GM12878 (cell line): Measurements from ENCODE around the gene ZNF701.

Experiments used
- BHLHE40 ChIP-seq, 2 experiments: fragments of 450-650 bp in 1 of 2; IDR thresholded peaks; 2 replicates each; pipeline ENCODE4 v1.6.1; 2011 to 2017; ENCODE audit warnings: low read depth in 2 of 2, borderline replicate concordance in 1 of 2, improper control_type of control experiment in 1 of 2, low read length in 1 of 2, mild to moderate bottlenecking in 1 of 2
- POLR2A ChIP-seq: IDR thresholded peaks from 2 replicates; pipeline ENCODE4 v1.6.1; 2011; ENCODE audit warnings: low read depth, mild to moderate bottlenecking, low read length
- POLR2AphosphoS5 ChIP-seq: IDR thresholded peaks from 2 replicates; pipeline ENCODE4 v1.6.1; 2011; ENCODE audit warnings: mild to moderate bottlenecking, low read length, inconsistent platforms
- STAT1 ChIP-seq: fragments of 450-650 bp; conservative IDR thresholded peaks from 2 replicates; pipeline ENCODE4 v1.6.1; 2014; ENCODE audit warnings: antibody characterized with exemption, mild to moderate bottlenecking
- TCF12 ChIP-seq: IDR thresholded peaks from 2 replicates; pipeline ENCODE4 v1.6.1; 2011; ENCODE audit warnings: low read depth, mild to moderate bottlenecking, low read length
- TF ChIP-seq, protein P1 (sequence below), 3 experiments: IDR thresholded peaks in 2 of 3; conservative IDR thresholded peaks in 1 of 3; 2 replicates each; pipeline ENCODE4 v1.5.1; 2011; ENCODE audit warnings: low read depth in 3 of 3, low read length in 3 of 3, mild to moderate bottlenecking in 3 of 3, control low read depth in 2 of 3, moderate library complexity in 2 of 3, inconsistent platforms in 1 of 3, mixed read lengths in 1 of 3; ENCODE audit not compliant: control insufficient read depth in 2 of 3, insufficient read depth in 1 of 3; ENCODE audit errors: extremely low read depth in 1 of 3
- TF ChIP-seq, protein P2 (sequence below): IDR thresholded peaks from 2 replicates; pipeline ENCODE4 v1.6.1; 2012; ENCODE audit warnings: low read depth, low read length, improper control_type of control experiment

DNA sequence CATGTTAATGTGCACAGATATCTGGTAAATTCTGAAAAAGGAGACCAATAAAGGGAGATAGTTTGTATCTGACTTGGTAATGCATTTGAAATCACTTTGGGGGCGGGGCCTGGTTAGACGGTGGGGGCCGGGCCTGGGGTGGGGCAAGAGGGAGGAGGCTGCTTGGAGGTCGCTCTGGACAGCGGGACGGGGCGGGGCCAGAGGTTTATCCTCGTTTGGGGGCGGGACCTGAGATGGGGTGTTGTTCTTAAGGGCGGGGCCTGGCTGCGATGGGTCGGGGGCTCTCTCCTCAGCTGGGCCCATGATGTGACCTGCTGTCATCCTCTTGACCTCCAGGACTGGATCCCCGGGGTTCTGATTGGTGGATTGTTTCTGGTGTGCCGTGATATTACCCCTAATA lies 47.5 kb upstream of the ZNF701 start:
- TF ChIP-seq POLR2A: no peak
- TF ChIP-seq POLR2AphosphoS5: no peak
- no peak for TF ChIP-seq BHLHE40 (IDR thresholded peaks at IDR 0.05; ENCODE audit: borderline replicate concordance in 1 of 2, low read depth in 2 of 2, low read length in 1 of 2)
- no peak for TF ChIP-seq TCF12
- TF ChIP-seq STAT1: no peak
- TF ChIP-seq, protein P1, sequence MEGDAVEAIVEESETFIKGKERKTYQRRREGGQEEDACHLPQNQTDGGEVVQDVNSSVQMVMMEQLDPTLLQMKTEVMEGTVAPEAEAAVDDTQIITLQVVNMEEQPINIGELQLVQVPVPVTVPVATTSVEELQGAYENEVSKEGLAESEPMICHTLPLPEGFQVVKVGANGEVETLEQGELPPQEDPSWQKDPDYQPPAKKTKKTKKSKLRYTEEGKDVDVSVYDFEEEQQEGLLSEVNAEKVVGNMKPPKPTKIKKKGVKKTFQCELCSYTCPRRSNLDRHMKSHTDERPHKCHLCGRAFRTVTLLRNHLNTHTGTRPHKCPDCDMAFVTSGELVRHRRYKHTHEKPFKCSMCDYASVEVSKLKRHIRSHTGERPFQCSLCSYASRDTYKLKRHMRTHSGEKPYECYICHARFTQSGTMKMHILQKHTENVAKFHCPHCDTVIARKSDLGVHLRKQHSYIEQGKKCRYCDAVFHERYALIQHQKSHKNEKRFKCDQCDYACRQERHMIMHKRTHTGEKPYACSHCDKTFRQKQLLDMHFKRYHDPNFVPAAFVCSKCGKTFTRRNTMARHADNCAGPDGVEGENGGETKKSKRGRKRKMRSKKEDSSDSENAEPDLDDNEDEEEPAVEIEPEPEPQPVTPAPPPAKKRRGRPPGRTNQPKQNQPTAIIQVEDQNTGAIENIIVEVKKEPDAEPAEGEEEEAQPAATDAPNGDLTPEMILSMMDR (IDR thresholded peaks at IDR 0.05 in 2 of 3, conservative IDR thresholded peaks at IDR 0.05 in 1 of 3; ENCODE audit: control insufficient read depth in 2 of 3, extremely low read depth in 1 of 3, insufficient read depth in 1 of 3, low read depth in 3 of 3, low read length in 3 of 3): no peak
- TF ChIP-seq, protein P2, sequence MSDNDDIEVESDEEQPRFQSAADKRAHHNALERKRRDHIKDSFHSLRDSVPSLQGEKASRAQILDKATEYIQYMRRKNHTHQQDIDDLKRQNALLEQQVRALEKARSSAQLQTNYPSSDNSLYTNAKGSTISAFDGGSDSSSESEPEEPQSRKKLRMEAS: no peak
